Choroid plexus epithelial cell (primary cell): ENCODE measurements around the gene PLEKHH3.
A peak's percentile ranks its signal among the peaks of the same experiment; 100 is the strongest.
"Not testable (repeated sequence)": the region's sequence is repeated elsewhere in the genome, so short reads cannot be mapped to it uniquely, and the experiment has no call there.

Experiments
- DNase-seq: peaks from one replicate; pipeline ENCODE4 v3.0.0-alpha.2; 2010; ENCODE audit warnings: low read depth
- H3K4me3 ChIP-seq: 2 replicates; pipeline ENCODE4 v1.5.1; 2011; ENCODE audit warnings: low read depth, mild to moderate bottlenecking, control low read depth, low read length, moderate library complexity
- TF ChIP-seq, protein P1 (sequence below): conservative IDR thresholded peaks from 2 replicates; pipeline ENCODE4 v1.5.1; 2011; ENCODE audit warnings: low read depth, mild to moderate bottlenecking, control low read depth, inconsistent platforms, low read length, moderate library complexity

Gene PLEKHH3

DNA sequence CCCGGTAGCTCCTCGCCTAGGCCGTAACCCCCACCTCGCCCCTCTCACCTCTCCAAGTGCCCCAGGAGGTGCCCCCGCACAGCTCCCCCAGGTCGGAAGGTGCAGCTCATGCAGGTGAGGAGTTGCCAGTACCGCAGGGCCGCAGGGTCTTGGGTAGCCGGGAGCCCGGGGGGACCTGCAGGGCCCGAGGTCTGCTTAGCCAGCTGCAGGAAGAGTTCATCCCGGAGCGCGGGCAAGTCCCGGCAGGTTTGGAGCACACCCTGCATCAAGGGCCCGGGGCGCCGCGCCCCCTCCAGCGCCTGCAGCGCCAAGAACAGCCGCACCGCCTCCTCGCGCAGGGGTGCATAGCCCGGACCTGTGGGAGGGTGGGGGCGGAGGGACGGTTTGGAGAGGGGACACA is 4.8 kb downstream of the PLEKHH3 start:
- TF ChIP-seq, protein P1, sequence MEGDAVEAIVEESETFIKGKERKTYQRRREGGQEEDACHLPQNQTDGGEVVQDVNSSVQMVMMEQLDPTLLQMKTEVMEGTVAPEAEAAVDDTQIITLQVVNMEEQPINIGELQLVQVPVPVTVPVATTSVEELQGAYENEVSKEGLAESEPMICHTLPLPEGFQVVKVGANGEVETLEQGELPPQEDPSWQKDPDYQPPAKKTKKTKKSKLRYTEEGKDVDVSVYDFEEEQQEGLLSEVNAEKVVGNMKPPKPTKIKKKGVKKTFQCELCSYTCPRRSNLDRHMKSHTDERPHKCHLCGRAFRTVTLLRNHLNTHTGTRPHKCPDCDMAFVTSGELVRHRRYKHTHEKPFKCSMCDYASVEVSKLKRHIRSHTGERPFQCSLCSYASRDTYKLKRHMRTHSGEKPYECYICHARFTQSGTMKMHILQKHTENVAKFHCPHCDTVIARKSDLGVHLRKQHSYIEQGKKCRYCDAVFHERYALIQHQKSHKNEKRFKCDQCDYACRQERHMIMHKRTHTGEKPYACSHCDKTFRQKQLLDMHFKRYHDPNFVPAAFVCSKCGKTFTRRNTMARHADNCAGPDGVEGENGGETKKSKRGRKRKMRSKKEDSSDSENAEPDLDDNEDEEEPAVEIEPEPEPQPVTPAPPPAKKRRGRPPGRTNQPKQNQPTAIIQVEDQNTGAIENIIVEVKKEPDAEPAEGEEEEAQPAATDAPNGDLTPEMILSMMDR: no peak
- no peak for DNase-seq
- no peak overlapping the region for H3K4me3 ChIP-seq

DNA sequence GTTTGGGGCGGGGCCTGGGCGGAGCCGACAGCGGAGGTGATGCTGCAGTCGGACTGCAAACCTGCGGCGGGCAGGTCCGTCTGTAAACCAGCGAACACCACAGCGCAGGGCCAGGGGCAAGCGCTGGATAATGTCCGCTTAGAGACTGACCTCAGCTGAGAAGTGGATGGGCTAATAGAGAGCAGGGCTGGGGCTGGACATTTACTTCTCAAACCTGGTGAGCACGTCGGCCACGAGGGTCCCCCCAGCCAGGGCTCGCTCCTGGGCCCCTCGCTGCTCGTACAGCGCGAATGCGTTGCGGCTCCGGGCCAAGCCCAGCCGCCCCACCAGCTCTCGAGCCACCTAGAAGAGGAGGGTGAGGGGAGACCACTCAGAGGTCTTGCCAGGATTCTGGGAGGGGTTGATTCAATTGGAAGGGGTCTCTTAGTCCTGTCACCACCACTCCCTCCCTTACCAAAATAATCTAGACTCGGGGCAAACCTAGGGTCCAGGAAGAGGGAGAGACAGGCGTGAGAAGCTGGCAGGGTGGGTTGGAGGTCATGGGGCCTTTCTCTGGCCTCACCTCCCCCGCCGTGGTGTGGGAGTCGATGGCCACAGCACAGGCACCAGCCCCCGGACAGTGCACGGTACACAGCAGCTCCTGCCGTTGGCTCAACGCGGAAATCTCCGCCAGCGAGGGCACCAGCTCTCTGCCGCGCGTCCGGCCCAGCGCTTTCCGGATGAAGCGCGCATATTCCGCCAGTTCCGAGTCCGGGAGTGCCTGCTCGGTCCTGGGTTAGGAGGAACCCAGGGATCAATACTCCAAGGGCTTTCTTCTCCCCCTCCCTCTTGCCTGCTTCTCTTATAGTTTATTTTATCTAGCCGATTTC is 5.8 kb downstream of the PLEKHH3 start:
- no peak overlapping the region for H3K4me3 ChIP-seq
- DNase-seq: no peak
- TF ChIP-seq, protein P1: no peak

DNA sequence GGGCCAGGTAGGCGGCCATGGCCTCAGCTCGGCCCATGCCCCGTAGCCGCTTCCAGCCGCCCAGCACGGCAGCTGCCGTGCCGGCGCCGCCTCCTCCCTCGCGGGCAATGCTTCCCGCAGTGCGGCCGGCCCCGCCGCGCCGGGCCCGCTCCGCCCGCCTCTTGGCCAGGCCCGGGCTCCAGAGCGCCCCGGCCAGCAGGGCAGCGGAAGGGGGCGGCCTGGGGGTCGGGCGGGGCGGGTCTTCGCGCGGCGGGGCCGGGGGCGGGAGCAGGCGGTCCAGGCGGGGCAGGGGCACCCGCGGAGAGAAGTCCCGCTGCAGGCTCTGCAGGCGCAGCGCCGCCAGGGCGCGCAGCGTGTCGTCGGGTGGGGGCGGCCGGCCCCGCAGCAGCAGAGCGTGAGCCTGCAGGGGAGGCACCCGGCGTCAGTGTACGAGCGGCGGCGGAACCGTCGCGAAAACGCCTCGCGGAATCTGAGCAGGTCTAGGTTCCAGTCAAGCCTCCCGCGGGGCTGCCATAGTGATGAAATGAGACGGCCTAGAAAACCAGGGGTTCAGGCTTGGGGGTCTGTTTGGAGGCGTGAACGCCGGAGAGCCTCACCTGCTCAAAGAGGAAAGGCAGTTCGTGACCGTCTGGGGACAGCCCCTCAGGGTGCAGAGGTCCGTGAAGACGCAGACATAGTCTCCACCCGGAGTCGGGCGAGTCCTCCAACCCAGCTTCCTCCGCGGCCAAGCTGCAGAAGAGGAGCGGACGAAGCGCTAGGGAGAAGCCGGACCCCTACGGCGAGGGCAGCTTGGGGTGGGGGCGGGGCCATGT is 6.6 kb downstream of the PLEKHH3 start:
- H3K4me3 ChIP-seq: peak overlapping the region; percentile 8
- TF ChIP-seq, protein P1: no peak
- DNase-seq: peak; percentile 45

DNA sequence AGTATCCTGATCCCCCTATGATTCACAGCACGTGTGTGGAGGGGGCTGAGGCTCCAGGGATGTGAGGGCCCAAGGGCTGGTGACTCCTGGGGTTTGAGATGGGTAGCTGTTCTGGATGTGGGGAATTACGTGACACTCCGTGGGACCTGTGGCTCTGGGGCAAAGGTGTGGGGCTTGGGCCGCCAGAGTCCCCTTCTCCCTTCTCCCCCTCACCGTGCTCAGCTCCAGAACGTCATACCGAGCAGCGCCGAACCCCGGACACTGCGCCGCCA is 7.2 kb downstream of the PLEKHH3 start:
- H3K4me3 ChIP-seq: no peak overlapping the region
- DNase-seq: no peak
- TF ChIP-seq, protein P1: no peak

DNA sequence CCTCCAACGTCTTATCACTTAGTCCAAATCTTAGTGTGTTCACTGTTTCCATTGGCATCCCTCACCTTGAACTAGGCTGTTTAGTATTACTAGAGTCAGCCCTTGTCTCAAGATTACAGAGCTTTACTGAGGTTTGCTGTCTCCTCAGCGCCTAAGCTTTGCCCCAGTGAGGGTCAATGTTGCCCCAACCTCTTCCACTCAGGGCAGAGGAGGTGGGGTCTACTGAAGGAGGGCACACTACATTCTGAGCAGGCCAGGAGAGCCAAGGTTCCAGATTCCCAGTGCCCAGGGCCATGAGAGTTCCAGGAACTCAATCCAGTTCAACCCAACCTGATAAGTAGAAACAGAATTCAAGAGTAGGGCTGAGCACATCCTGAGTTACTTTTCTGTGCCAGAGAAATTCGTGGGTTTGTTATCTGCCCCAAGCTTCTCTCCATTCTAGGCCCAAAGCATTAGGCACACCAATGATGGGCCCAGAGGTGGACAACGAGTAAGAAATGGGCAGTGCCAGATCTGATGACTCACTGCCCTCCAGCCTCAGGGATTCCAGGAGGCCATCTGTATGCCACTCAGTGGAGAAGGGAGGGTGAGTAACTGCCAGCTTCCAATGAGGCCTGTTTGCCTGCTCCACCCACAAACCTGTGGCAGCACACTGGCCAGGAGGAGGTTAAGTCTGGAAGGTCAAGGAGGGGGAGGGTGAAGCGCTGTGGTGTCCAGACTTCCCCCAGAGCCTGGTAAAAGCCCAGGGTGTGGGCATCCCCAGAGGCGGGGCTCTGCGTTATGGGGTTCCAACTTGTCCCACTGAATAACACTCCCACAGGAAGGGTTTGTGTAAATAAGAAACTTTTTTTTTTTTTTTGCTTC is 9.5 kb downstream of the PLEKHH3 start:
- DNase-seq: peak; percentile 54
- TF ChIP-seq, protein P1: no peak
- H3K4me3 ChIP-seq: no peak overlapping the region

DNA sequence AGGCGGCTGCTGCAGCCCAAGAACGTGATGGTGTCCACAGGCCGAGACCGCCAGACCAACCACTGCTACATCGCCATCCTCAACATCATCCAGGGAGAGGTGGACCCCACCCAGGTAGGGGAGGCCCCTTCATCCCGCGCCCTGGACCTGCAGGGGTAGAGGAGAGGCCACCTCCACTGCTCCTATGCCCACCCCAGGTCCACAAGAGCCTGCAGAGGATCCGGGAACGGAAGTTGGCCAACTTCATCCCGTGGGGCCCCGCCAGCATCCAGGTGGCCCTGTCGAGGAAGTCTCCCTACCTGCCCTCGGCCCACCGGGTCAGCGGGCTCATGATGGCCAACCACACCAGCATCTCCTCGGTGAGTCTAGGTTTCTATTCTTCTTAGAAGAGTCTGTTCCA is 10.7 kb downstream of the PLEKHH3 start:
- not testable (repeated sequence) for DNase-seq, H3K4me3 ChIP-seq

DNA sequence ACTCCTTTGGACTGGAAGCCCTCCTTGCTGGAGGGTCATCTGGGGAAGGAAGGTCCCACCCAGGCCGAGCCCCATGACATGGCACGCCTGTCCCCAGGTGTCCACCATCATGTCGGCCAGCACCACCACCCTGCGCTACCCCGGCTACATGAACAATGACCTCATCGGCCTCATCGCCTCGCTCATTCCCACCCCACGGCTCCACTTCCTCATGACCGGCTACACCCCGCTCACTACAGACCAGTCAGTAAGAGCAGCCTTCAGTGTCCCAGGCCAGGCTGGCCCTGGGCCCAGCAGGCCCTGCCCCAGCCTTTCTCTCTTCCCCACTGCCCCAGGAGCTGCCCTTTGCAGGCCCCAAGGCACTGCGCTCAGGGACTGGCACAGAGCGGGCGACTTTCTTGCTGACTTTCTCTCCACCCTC is 11.2 kb downstream of the PLEKHH3 start:
- no peak for DNase-seq
- TF ChIP-seq, protein P1: no peak
- H3K4me3 ChIP-seq: no peak overlapping the region
